Transverse colon (tissue), 4 donors: ENCODE measurements around the gene HOXC12.

Source experiments
- CTCF ChIP-seq, 5 experiments: fragments of 200-600 bp in 3 of 5; fragments of 450-650 bp in 2 of 5; sonication (generic) in 3 of 5; IDR thresholded peaks; 1 replicate in 2 of 5; 2 replicates in 3 of 5; pipeline ENCODE4 v1.5.1; 2016 to 2017; ENCODE audit warnings: antibody characterized with exemption in 5 of 5, inconsistent platforms in 3 of 5, mild to moderate bottlenecking in 2 of 5, moderate library complexity in 1 of 5
- EP300 ChIP-seq: sonication (generic); formaldehyde crosslinking; IDR thresholded peaks from one replicate; pipeline ENCODE4 v1.6.1; 2017; ENCODE audit warnings: antibody characterized with exemption, low read depth
- POLR2A ChIP-seq: fragments of 450-650 bp; IDR thresholded peaks from one replicate; pipeline ENCODE4 v1.6.1; 2016; ENCODE audit warnings: antibody characterized with exemption, mild to moderate bottlenecking, moderate library complexity
- POLR2AphosphoS5 ChIP-seq, 3 donors: sonication (generic); formaldehyde crosslinking; IDR thresholded peaks; one replicate each; pipeline ENCODE4 v1.6.1; 2016; ENCODE audit warnings: antibody characterized with exemption in 3 of 3

DNA sequence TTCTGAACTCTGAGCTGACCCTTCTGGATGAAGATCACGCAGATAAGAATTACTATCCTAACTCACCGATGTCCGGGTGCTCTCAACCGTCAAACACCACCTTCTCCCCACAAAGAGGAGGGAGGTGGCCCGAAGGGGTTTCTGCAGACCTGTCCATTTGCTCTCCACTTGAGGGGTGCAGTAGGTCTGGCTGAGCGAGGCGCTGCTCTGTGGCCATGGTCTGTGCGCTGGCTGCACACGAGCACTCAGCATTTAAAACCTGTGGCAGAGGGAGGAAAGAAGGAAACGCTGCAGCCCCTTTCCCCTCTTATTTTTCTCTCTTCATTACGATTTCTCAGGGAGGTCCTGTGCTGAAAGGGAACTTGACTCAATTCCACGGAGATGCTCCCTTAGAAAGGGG lies 17.6 kb upstream of the HOXC12 start:
- no peak for TF ChIP-seq CTCF (IDR thresholded peaks at IDR 0.05)
- no peak for TF ChIP-seq POLR2AphosphoS5 (IDR thresholded peaks at IDR 0.05)
- no peak for TF ChIP-seq POLR2A
- TF ChIP-seq EP300: no peak
